Upper lobe of right lung (tissue), 1 donor: ENCODE measurements around the gene RBM38. TPM values are rescaled to one million over a fixed set of nuclear protein-coding genes. Genes with fewer than 3 reads are reported as not detected.

Source experiments
- ATAC-seq: fragments of 200-7000 bp; cut with Tn5 transposase; one replicate; pipeline ENCODE4 v1.9.1; 2020; ENCODE audit warnings: mild to moderate bottlenecking, moderate library complexity
- DNase-seq: peaks from one replicate; pipeline ENCODE4 v3.0.0-alpha.2; 2020
- H3K27ac ChIP-seq: fragments of 200-600 bp; one replicate; pipeline ENCODE4 v1.8.0; 2022
- H3K27me3 ChIP-seq: fragments of 200-600 bp; one replicate; pipeline ENCODE4 v1.8.0; 2022; ENCODE audit warnings: mild to moderate bottlenecking
- H3K36me3 ChIP-seq: fragments of 200-600 bp; one replicate; pipeline ENCODE4 v1.8.0; 2022
- H3K4me1 ChIP-seq: fragments of 200-600 bp; one replicate; pipeline ENCODE4 v1.8.0; 2022
- H3K4me3 ChIP-seq: fragments of 200-600 bp; one replicate; pipeline ENCODE4 v1.8.0; 2022; ENCODE audit warnings: mild to moderate bottlenecking
- H3K9me3 ChIP-seq: fragments of 200-600 bp; one replicate; pipeline ENCODE4 v1.8.0; 2022
- intact Hi-C: fragments of 100-400 bp; cut with DNase I; formaldehyde crosslinking; loops from one replicate; pipeline ENCODE4 v1.11.0; 2022
- total RNA-seq: library from RNA; stranded (reverse); fragmentation: NEBNext Ultra II Directional; extraction: Animal tissue kit (Norgen Biotek cat#: 25700); gene quantifications from one replicate; pipeline ENCODE4 v1.2.1, GENCODE V29; 2021
- TF ChIP-seq, protein P1 (sequence below): fragments of 200-600 bp; IDR thresholded peaks from one replicate; pipeline ENCODE4 v1.8.0; 2022; ENCODE audit warnings: antibody characterized with exemption
- donor health status: DM: no; HTN: yes; CAD: no; lungs with severe emphysema.

The RBM38 gene
- total RNA-seq, 1 donor from 2014 or later: 13.4 TPM

DNA sequence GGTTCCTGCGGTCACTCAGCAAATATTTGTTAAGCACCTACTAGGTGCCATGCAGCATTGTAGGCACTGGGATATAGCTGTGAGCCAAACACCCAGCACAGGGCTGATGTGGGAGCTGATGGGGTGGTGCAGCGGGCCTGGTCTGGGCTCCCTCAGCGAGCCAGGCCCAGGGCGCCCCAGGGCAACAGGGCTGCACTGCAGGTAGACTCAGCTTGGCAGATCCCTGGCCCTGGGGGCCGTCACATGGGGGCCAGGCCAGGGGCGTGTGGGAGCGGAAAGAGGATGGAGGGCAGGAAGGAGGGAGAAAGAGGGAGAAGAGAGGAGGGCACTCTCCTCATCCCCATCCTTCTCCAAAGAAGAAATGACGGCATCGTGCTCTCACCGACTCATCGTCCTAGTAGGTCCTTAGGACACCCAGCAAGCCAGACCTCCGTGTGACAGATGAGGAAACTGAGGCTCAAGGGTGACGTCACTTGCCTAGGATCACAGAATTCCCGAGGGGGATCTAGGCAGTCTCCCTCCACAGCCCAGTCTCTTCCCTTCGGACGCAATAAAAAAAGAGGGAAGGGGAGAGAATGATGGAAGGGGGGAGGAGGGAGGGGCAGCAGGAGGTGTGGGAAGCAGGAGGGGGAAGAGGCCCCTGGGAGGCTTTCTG, 53.3 kb downstream of the RBM38 start:
- H3K27ac ChIP-seq: no peak overlapping the region
- peaks cover 13% of the 10 kb centered on the region for H3K4me1 ChIP-seq
- no peaks in the 10 kb centered on the region for H3K27me3 ChIP-seq
- no peaks in the 10 kb centered on the region for H3K36me3 ChIP-seq
- ATAC-seq (no peak), DNase-seq (no peak)
- H3K4me3 ChIP-seq: no peak overlapping the region
- H3K9me3 ChIP-seq: no peaks in the 10 kb centered on the region
- TF ChIP-seq, protein P1, sequence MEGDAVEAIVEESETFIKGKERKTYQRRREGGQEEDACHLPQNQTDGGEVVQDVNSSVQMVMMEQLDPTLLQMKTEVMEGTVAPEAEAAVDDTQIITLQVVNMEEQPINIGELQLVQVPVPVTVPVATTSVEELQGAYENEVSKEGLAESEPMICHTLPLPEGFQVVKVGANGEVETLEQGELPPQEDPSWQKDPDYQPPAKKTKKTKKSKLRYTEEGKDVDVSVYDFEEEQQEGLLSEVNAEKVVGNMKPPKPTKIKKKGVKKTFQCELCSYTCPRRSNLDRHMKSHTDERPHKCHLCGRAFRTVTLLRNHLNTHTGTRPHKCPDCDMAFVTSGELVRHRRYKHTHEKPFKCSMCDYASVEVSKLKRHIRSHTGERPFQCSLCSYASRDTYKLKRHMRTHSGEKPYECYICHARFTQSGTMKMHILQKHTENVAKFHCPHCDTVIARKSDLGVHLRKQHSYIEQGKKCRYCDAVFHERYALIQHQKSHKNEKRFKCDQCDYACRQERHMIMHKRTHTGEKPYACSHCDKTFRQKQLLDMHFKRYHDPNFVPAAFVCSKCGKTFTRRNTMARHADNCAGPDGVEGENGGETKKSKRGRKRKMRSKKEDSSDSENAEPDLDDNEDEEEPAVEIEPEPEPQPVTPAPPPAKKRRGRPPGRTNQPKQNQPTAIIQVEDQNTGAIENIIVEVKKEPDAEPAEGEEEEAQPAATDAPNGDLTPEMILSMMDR: no peak
- intact Hi-C loops: no loop called here

DNA sequence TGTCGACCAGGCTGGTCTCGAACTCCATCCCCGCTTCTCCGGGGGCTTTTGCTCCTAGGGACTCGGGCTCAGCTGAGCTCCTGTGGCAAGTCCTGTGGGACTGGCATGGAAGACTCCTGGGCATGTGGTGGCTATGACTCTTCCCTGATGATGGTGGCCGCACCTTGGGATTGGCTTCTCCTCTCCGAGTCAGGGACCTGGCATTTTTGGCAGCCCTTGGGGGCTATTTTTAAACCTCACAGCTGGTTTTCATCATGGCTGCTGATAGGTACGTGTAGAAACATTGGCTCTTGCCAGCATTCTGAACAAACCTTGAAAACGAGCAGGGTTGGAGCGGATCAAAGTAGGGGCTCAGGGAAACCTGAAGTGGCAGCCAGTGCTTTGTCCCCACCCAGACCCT, 54.1 kb downstream of the RBM38 start:
- intact Hi-C loops: no loop called here
- DNase-seq (no peak), ATAC-seq (no peak)
- TF ChIP-seq, protein P1: no peak
- no peak overlapping the region for H3K27ac ChIP-seq
- no peaks in the 10 kb centered on the region for H3K36me3 ChIP-seq
- peaks cover 17% of the 10 kb centered on the region for H3K4me1 ChIP-seq
- H3K9me3 ChIP-seq: no peaks in the 10 kb centered on the region
- H3K4me3 ChIP-seq: no peak overlapping the region
- no peaks in the 10 kb centered on the region for H3K27me3 ChIP-seq

DNA sequence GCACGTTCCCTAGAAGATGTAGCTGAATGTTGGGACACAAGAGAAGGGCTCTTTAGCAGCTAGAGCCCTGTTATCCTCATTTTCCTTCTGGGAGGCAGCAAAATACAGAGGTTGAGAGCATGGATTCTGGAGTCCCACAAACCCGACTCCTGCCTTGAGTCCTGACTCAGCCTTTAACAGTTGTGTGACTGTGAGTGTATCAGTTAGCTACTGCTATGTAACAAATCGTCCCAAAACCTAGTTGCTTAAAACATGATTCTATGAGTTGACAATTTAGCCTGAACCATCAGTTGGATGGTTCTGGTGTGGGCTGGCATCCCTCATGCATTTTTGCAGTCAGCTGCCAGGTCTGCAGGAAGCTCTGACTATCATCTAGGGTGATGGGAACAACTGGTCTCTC, 54.6 kb downstream of the RBM38 start:
- no peak overlapping the region for H3K27ac ChIP-seq
- TF ChIP-seq, protein P1: no peak
- no peaks in the 10 kb centered on the region for H3K36me3 ChIP-seq
- H3K9me3 ChIP-seq: no peaks in the 10 kb centered on the region
- no peaks in the 10 kb centered on the region for H3K27me3 ChIP-seq
- H3K4me3 ChIP-seq: no peak overlapping the region
- ATAC-seq: no peak
- intact Hi-C loops: no loop called here
- H3K4me1 ChIP-seq: peaks cover 12% of the 10 kb centered on the region
- no peak for DNase-seq

DNA sequence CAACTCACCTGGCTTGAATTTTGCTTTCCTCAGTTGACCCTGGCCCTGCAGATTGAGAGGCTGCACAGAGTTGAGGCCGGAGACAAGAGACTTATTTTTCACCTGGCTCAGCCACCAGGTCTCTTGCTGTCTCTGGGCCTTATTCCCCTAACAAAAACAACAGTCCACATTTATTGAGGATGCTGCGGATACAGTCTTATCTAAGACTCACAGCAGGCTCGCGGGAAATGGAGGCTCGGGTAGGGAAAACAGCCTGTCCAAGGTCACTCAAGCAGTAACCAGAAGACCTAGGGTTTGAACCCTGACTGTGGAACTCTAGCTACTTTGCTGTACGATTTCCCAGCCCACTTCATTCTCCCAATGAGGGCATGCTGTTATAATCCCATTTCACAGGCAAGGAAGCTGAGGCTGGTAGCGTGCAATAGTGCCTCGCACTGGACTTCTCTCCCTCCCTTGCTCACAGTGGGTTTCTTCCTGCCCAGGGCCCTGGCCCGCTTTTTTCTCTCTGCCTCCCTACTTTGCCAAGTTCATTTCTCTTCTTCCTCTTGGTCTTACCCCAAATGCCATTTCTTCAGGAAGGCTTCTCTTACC, 57.7 kb downstream of the RBM38 start:
- TF ChIP-seq, protein P1: no peak
- no peak for ATAC-seq
- peaks cover 4% of the 10 kb centered on the region for H3K4me1 ChIP-seq
- intact Hi-C loops: no loop called here
- no peak overlapping the region for H3K27ac ChIP-seq
- DNase-seq: no peak
- H3K36me3 ChIP-seq: no peaks in the 10 kb centered on the region
- no peak overlapping the region for H3K4me3 ChIP-seq
- H3K27me3 ChIP-seq: no peaks in the 10 kb centered on the region
- H3K9me3 ChIP-seq: no peaks in the 10 kb centered on the region

DNA sequence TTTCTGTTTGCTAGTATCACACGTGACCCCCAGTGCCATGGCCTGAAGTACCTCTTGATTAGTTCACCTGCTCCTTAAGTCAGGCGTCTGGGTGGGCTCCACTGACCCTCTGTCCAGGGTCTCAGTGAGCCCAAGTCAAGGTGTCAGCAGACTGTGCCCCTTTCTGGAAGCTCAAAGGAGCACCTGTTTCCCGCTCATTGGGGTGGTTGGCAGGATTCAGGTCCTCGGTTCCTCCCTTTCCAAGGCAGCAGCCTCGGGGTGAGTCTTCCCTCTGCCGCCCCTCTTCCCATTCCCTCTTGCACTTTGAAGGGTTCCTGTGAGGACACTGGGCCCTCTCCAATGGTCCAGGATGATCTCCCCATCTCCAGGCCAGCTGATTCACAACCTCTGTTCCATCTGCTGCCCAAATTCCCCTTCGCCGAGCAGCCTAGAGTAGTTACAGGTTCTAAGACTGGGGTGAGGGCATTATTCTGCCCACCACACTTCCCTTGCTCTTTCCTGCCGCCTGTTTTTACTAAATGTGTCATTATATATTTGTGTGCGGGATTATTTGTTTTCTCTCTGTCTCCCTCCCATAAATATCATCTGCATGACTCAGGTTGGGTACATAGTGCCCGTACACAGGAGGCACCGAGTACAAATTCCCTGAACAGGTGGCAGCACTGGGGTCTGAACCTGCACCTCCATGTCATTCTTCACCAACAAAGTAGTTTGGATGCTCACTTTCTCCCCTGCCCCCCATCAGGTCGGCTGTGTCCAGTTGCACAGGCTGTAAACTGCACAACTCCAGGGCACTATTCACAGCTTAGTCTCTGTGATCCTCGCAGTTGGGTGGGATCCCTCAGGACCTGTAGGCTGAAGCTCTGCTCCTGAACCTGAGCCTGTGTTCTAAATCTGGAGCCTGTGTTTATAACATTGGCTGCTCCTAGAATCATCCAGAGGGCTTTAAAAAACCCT, 58.5 kb downstream of the RBM38 start:
- Histone ChIP-seq H3K27ac (no peak overlapping the region), H3K9me3 (no peaks in the 10 kb centered on the region), H3K4me3 (no peak overlapping the region), H3K4me1 (peaks cover 4% of the 10 kb centered on the region), H3K27me3 (no peaks in the 10 kb centered on the region), H3K36me3 (no peaks in the 10 kb centered on the region)
- ATAC-seq (no peak), DNase-seq (no peak)
- intact Hi-C loops: no loop called here
- TF ChIP-seq, protein P1: no peak
